GM10248 (cell line): ENCODE results near the gene ZBED3.
A peak's percentile ranks its signal among the peaks of the same experiment; 100 is the strongest.

ENCODE experiments used
- CTCF ChIA-PET: fragments of 300-600 bp; sonication (Branson Sonifier 250); formaldehyde crosslinking; extraction: SDS; loops from one replicate; lab custom pipeline; 2021; ENCODE audit warnings: antibody characterized with exemption; lab: Yijun Ruan, JAX
- POLR2A ChIA-PET: fragments of 350-650 bp; sonication (Branson Sonifier 250); formaldehyde crosslinking; extraction: SDS; loops from one replicate; lab custom pipeline; 2020; ENCODE audit warnings: antibody characterized with exemption; lab: Yijun Ruan, JAX
- DNase-seq: peaks from one replicate; pipeline ENCODE4 v3.0.0; 2012; ENCODE audit errors: extremely low spot score
- CTCF ChIP-seq: IDR thresholded peaks from 2 replicates; pipeline ENCODE4 v1.5.1; 2012; ENCODE audit warnings: mild to moderate bottlenecking, low read depth; ENCODE audit errors: extremely low read depth, missing control alignments, control extremely low read depth

Gene ZBED3

GRCh38 chr5:77086689-77087483 is at the start of gene ZBED3:
TSS of gene ZBED3 (minus strand) at chr5:77087285. CDS start at chr5:77077878, 9,407 bp downstream.
- ChIA-PET POLR2A (no interaction called here), CTCF (interaction anchor here (1.0 to 4.7 kb wide), 4 partner anchors 9 to 406 kb away, joined by 3 to 51 read pairs (median 4); partner anchors contain the start of gene WDR41)
- peak; percentile 61 for DNase-seq
- TF ChIP-seq CTCF, result no peak

DNA sequence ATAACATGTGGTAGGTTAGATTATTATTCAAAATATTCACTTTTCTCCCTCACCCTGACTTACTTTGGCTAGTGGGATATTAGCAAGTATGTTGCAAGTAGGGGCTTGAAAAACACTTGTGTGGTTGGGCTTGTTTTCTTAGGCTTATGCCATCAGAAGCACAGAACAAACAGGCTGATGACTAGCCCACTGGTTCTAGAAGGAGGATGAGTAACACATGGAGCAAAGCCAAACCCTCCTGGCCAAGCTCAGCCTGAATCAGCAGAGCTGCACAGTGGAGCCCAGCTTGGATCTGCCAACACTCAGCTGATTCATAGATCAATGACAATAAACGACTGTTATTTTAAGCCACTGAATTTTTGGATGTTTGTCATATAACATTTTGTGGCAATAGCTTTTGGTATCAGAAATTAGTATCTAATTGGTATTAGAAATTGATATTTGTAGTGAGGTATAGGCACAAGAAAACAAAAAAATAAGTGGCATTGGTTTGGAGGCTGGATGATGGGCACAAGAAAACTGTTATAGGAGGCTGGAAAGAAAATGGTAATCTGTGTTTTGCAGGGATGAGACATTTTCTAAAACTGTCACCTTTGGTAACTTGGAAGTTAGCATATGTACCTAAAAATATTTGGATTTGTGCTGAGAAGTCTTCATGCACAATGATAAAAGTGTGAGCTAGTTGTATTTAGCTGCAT is 46.1 kb upstream of the ZBED3 start:
- DNase-seq, result no peak
- CTCF ChIA-PET, result interaction anchor here (1.5 to 3.5 kb wide), 2 partner anchors 12 to 19 kb away, joined by 3 to 11 read pairs; no protein-coding TSS in a partner anchor
- POLR2A ChIA-PET, result no interaction called here
- TF ChIP-seq CTCF, result no peak

GRCh38 chr5:77131361-77131760 is 44.3 kb upstream of the ZBED3 start:
- no peak for TF ChIP-seq CTCF
- ChIA-PET POLR2A (no interaction called here), CTCF (interaction anchor here (2.4 kb wide), 1 partner anchor 13 kb away, joined by 9 read pairs; no protein-coding TSS in a partner anchor)
- DNase-seq, result no peak

GRCh38 chr5:77129391-77129990 is 42.4 kb upstream of the ZBED3 start:
- DNase-seq, result no peak
- ChIA-PET CTCF (interaction anchor here (0.8 to 2.4 kb wide), 9 partner anchors 11 to 363 kb away, joined by 3 to 9 read pairs (median 3); partner anchors contain the start of gene WDR41), POLR2A (no interaction called here)
- TF ChIP-seq CTCF, result no peak

- POLR2A ChIA-PET, result no interaction called here
- no peak for TF ChIP-seq CTCF
- no peak for DNase-seq
- CTCF ChIA-PET, result interaction anchor here (0.6 to 1.4 kb wide), 7 partner anchors 13 to 705 kb away, joined by 3 to 4 read pairs (median 3); no protein-coding TSS in a partner anchor
These were observed 41.5 kb upstream of the ZBED3 start for GRCh38 chr5:77128411-77129061.

GRCh38 chr5:77123057-77123456 is 36.0 kb upstream of the ZBED3 start:
- ChIA-PET CTCF (interaction anchor here (1.1 to 1.6 kb wide), 4 partner anchors 12 to 136 kb away, joined by 3 to 6 read pairs (median 4); no protein-coding TSS in a partner anchor), POLR2A (no interaction called here)
- no peak for DNase-seq
- TF ChIP-seq CTCF, result no peak
